ENCODE data around the gene DIDO1.
"Not testable (repeated sequence)": the region's sequence is repeated elsewhere in the genome, so short reads cannot be mapped to it uniquely, and the experiment has no call there.

DIDO1 gene

GRCh38 chr20:62859721-62860120 is 66.6 kb downstream of the DIDO1 start:
- TF ChIP-seq CTCF (conservative IDR thresholded peaks at IDR 0.05): no peak
- H3K27ac ChIP-seq: peak overlapping the region; percentile 72; the same call in 1 of the 2 replicates

GRCh38 chr20:62858058-62858830 is 68.1 kb downstream of the DIDO1 start:
- no peak overlapping the region; the same call in 1 of the 2 replicates for H3K27ac ChIP-seq
- TF ChIP-seq CTCF (conservative IDR thresholded peaks at IDR 0.05): no peak

- TF ChIP-seq CTCF (conservative IDR thresholded peaks at IDR 0.05): no peak
Measured at GRCh38 chr20:62856931-62857619, 69.2 kb downstream of the DIDO1 start.

GRCh38 chr20:62855120-62855519 is 71.2 kb downstream of the DIDO1 start:
- TF ChIP-seq CTCF (conservative IDR thresholded peaks at IDR 0.05): no peak

More at GRCh38 chr20:62856931-62857619, 69.2 kb downstream of the DIDO1 start:
- no peak overlapping the region for H3K27ac ChIP-seq

GRCh38 chr20:62854121-62854520 is 72.2 kb downstream of the DIDO1 start:
- H3K27ac ChIP-seq: no peak overlapping the region

More at GRCh38 chr20:62855120-62855519, 71.2 kb downstream of the DIDO1 start:
- H3K27ac ChIP-seq: no peak overlapping the region

GRCh38 chr20:62853304-62853703 is 73.0 kb downstream of the DIDO1 start:
- H3K27ac ChIP-seq: not testable (repeated sequence)

More at GRCh38 chr20:62854121-62854520, 72.2 kb downstream of the DIDO1 start:
- TF ChIP-seq CTCF (conservative IDR thresholded peaks at IDR 0.05): no peak

GRCh38 chr20:62852841-62853240 is 73.5 kb downstream of the DIDO1 start:
- no peak for TF ChIP-seq CTCF (conservative IDR thresholded peaks at IDR 0.05)
- no peak overlapping the region for H3K27ac ChIP-seq

GRCh38 chr20:62852196-62852595 is 74.1 kb downstream of the DIDO1 start:
- TF ChIP-seq CTCF (conservative IDR thresholded peaks at IDR 0.05): no peak
- H3K27ac ChIP-seq: no peak overlapping the region
